ENCODE measurements around the gene TAPBP. TPM values are rescaled to one million over a fixed set of nuclear protein-coding genes. Genes with fewer than 3 reads are reported as not detected.

TAPBP gene
- total RNA-seq, 1 experiment from 2014 or later = 28.2 TPM

DNA sequence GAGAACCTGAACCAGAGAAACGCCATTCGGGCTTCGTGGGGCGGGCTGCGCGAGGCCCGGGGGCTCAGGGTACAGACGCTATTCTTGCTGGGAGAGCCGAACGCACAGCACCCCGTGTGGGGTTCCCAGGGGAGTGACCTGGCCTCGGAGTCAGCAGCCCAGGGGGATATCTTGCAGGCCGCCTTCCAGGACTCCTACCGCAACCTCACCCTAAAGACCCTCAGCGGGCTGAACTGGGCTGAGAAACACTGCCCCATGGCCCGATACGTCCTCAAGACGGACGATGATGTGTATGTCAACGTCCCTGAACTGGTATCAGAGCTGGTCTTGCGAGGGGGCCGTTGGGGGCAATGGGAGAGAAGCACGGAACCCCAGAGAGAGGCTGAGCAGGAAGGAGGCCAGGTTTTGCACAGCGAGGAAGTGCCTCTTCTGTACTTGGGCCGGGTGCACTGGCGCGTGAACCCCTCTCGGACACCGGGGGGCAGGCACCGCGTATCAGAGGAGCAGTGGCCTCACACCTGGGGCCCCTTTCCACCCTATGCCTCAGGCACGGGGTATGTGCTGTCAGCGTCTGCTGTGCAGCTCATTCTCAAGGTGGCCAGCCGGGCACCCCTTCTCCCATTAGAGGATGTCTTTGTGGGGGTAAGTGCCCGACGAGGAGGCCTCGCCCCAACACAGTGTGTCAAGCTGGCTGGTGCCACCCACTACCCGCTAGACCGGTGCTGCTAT lies 36.1 kb downstream of the TAPBP start:
- Histone ChIP-seq H4K8ac (replicated peaks; ENCODE audit: insufficient read length, low read depth, low read length) (no peak overlapping the region), H4K91ac (ENCODE audit: insufficient read length, low read depth, low read length) (no peak overlapping the region), H3K14ac (ENCODE audit: insufficient read depth, low read length) (no peak overlapping the region; the same call in 1 of the 2 replicates), H2BK12ac (ENCODE audit: insufficient read length, low read depth, low read length) (no peak overlapping the region), H3K4me2 (ENCODE audit: insufficient read depth, insufficient read length, low read length) (peak overlapping the region; percentile 85), H3T11ph (ENCODE audit: low read length) (no peak overlapping the region), H3K9me3 (ENCODE audit: control insufficient read depth, low read depth, low read length) (no peaks in the 10 kb centered on the region), H3K27ac (ENCODE audit: insufficient read length, low read depth, low read length) (no peak overlapping the region), H2AK5ac (ENCODE audit: insufficient read length, low read length) (no peak overlapping the region), H2AFZ (ENCODE audit: low read length) (no peak overlapping the region), H2BK120ac (ENCODE audit: low read depth, low read length, poor library complexity, severe bottlenecking) (no peak overlapping the region), H3K27me3 (ENCODE audit: insufficient read depth, low read length) (no peaks in the 10 kb centered on the region), H3K23me2 (ENCODE audit: insufficient read length, low read depth, low read length, poor library complexity, severe bottlenecking) (peaks cover 11% of the 10 kb centered on the region), H4K20me1 (ENCODE audit: control insufficient read depth, insufficient read depth, insufficient read length) (no peaks in the 10 kb centered on the region), H3K4me1 (ENCODE audit: insufficient read depth, low read length) (no peaks in the 10 kb centered on the region; the same call in 1 of the 2 replicates), H2BK20ac (ENCODE audit: low read depth, low read length, poor library complexity, severe bottlenecking) (no peak overlapping the region), H3K23ac (ENCODE audit: insufficient read length, low read depth, low read length) (no peak overlapping the region), H3K9ac (ENCODE audit: extremely low read depth, insufficient read length, low read length) (peak overlapping the region; percentile 16), H2BK5ac (ENCODE audit: insufficient read length, low read length) (no peak overlapping the region), H3K79me1 (ENCODE audit: insufficient read depth, low read depth, low read length, poor library complexity, severe bottlenecking) (no peaks in the 10 kb centered on the region), H3K79me2 (ENCODE audit: insufficient read depth, low read length) (peaks cover 15% of the 10 kb centered on the region; the same call in 1 of the 2 replicates), H4K5ac (ENCODE audit: insufficient read length, low read depth, low read length) (no peak overlapping the region), H3K56ac (ENCODE audit: insufficient read length, low read depth, low read length) (no peak overlapping the region), H3K18ac (ENCODE audit: insufficient read length, low read depth, low read length) (no peak overlapping the region), H2BK15ac (ENCODE audit: low read depth, low read length) (no peak overlapping the region), H3K4ac (ENCODE audit: low read depth, low read length) (no peak overlapping the region)
- peaks cover 34 to 80% (median 58%) of the 10 kb centered on the region in 3 experiments for H3K36me3 Mint-ChIP-seq (ENCODE audit: insufficient read depth in 1 of 3, low read depth in 3 of 3)
- H3K27ac Mint-ChIP-seq = peak overlapping the region; percentile 86 to 99 (median 95); a peak in 5 of 7 replicates
- H3K27me3 Mint-ChIP-seq (ENCODE audit: low read depth) = no peaks in the 10 kb centered on the region
- H3K4me3 Mint-ChIP-seq = peak overlapping the region; percentile 78 to 92
- peaks cover 39 to 47% of the 10 kb centered on the region in 2 experiments for H3K4me1 Mint-ChIP-seq
- no CpG with 5 or more reads among the region's 39 CpGs for WGBS (ENCODE audit: extremely low coverage, insufficient read length, low lambda C conversion rate)
- peak; percentile 49 for DNase-seq
- H3K9me3 Mint-ChIP-seq = no peaks in the 10 kb centered on the region
- TF ChIP-seq, protein P1, sequence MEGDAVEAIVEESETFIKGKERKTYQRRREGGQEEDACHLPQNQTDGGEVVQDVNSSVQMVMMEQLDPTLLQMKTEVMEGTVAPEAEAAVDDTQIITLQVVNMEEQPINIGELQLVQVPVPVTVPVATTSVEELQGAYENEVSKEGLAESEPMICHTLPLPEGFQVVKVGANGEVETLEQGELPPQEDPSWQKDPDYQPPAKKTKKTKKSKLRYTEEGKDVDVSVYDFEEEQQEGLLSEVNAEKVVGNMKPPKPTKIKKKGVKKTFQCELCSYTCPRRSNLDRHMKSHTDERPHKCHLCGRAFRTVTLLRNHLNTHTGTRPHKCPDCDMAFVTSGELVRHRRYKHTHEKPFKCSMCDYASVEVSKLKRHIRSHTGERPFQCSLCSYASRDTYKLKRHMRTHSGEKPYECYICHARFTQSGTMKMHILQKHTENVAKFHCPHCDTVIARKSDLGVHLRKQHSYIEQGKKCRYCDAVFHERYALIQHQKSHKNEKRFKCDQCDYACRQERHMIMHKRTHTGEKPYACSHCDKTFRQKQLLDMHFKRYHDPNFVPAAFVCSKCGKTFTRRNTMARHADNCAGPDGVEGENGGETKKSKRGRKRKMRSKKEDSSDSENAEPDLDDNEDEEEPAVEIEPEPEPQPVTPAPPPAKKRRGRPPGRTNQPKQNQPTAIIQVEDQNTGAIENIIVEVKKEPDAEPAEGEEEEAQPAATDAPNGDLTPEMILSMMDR (conservative IDR thresholded peaks at IDR 0.05) = peak; percentile 22; the same call in 1 of the 3 replicates

All from H9 (cell line).